ENCODE data around the gene FIG4. TPM values are rescaled to one million over a fixed set of nuclear protein-coding genes. Genes with fewer than 3 reads are reported as not detected.
"Not testable (repeated sequence)": the region's sequence is repeated elsewhere in the genome, so short reads cannot be mapped to it uniquely, and the experiment has no call there.

The FIG4 gene
- total RNA-seq, 6 donors from 2014 or later: 10.4 to 30.8 (median 27.5) TPM

- H3K9me3 ChIP-seq: no peaks in the 10 kb centered on the region
- no peak overlapping the region for H3K27ac ChIP-seq
- no peaks in the 10 kb centered on the region for H3K4me1 ChIP-seq
- ATAC-seq (ENCODE audit: low FRiP score in 2 of 2): no peak
- H3K36me3 ChIP-seq: no peaks in the 10 kb centered on the region
- TF ChIP-seq CTCF (IDR thresholded peaks at IDR 0.05): no peak
- no peak for TF ChIP-seq POLR2A (IDR thresholded peaks at IDR 0.05)
- TF ChIP-seq EP300 (IDR thresholded peaks at IDR 0.05): no peak
- TF ChIP-seq POLR2AphosphoS5 (IDR thresholded peaks at IDR 0.05): no peak
- no peaks in the 10 kb centered on the region for H3K27me3 ChIP-seq
- no peak overlapping the region for H3K4me3 ChIP-seq
- DNase-seq: no peak
These were observed 18.3 kb upstream of the FIG4 start for GRCh38 chr6:109672839-109673238.

- H3K27ac ChIP-seq: no peak overlapping the region
- TF ChIP-seq POLR2AphosphoS5 (IDR thresholded peaks at IDR 0.05) (no peak), POLR2A (IDR thresholded peaks at IDR 0.05) (no peak), CTCF (IDR thresholded peaks at IDR 0.05) (no peak), EP300 (IDR thresholded peaks at IDR 0.05) (no peak)
- no peaks in the 10 kb centered on the region for H3K27me3 ChIP-seq
- DNase-seq (no peak), ATAC-seq (ENCODE audit: low FRiP score in 2 of 2) (no peak)
- H3K9me3 ChIP-seq: no peaks in the 10 kb centered on the region
- no peaks in the 10 kb centered on the region for H3K36me3 ChIP-seq
- no peak overlapping the region for H3K4me3 ChIP-seq
- H3K4me1 ChIP-seq: peaks cover 0 to 10% (median 4%) of the 10 kb centered on the region in 4 donors
- WGBS, 2 donors: 90 to 93% methylated on average over 1 of the region's 1 CpG
These were observed 14.4 kb upstream of the FIG4 start for GRCh38 chr6:109676724-109677123.

- DNase-seq: no peak
- 71 to 85% methylated on average over 4 of the region's 4 CpGs for WGBS, 2 donors
- no peak overlapping the region for H3K27ac ChIP-seq
These were observed 12.9 kb upstream of the FIG4 start for GRCh38 chr6:109678240-109678639.

DNA sequence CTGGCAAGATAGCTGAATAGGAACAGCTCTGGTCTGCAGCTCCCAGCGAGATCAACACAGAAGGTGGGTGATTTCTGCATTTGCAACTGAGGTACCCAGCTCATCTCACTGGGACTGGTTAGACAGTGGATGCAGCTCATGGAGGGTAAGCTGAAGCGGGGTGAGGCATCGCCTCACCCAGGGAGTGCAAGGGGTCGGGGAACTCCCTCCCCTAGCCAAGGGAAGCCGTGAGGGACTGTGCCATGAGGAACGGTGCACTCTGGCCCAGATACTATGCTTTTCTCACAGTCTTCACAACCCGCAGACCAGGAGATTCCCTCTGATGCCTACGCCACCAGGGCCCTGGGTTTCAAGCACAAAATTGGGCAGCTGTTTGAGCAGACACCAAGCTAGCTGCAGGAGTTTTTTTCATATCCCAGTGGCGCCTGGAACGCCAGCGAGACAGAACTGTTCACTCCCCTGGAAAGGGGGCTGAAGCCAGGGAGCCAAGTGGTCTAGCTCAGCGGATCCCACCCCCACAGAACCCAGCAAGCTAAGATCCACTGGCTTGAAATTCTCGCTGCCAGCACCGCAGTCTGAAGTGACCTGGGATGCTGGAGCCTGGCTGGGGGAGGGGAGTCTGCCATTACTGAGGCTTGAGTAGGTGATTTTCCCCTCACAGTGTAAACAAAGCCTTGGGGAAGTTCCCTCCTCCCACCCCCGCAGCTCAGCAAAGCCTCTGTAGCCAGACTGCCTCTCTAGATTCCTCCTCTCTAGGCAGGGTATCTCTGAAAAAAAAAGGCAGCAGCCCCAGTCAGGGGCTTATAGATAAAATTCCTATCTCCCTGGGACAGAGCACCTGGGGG lies 12.2 kb upstream of the FIG4 start:
- DNase-seq (peak in 1 of 2 donors; percentile 74), ATAC-seq (ENCODE audit: low FRiP score in 2 of 2) (peak in 1 of 2 donors; percentile 76)
- H3K9me3 ChIP-seq, H3K27ac ChIP-seq, H3K36me3 ChIP-seq, H3K27me3 ChIP-seq: not testable (repeated sequence)
- Histone ChIP-seq H3K4me1 (peaks cover 0 to 10% (median 4%) of the 10 kb centered on the region in 4 donors), H3K4me3 (peak overlapping the region in 2 of 4 donors; percentile 10 to 22)
- 68 to 76% methylated on average over 14 to 15 of the region's 15 CpGs for WGBS, 2 donors

More at GRCh38 chr6:109678240-109678639, 12.9 kb upstream of the FIG4 start:
- no peak for ATAC-seq (ENCODE audit: low FRiP score in 2 of 2)
- Histone ChIP-seq H3K27me3 (no peaks in the 10 kb centered on the region), H3K4me1 (peaks cover 0 to 10% (median 4%) of the 10 kb centered on the region in 4 donors), H3K9me3 (no peaks in the 10 kb centered on the region), H3K36me3 (no peaks in the 10 kb centered on the region), H3K4me3 (no peak overlapping the region)
- TF ChIP-seq CTCF (IDR thresholded peaks at IDR 0.05): no peak
- TF ChIP-seq POLR2AphosphoS5 (IDR thresholded peaks at IDR 0.05): no peak
- TF ChIP-seq POLR2A (IDR thresholded peaks at IDR 0.05): no peak
- TF ChIP-seq EP300 (IDR thresholded peaks at IDR 0.05): no peak

DNA sequence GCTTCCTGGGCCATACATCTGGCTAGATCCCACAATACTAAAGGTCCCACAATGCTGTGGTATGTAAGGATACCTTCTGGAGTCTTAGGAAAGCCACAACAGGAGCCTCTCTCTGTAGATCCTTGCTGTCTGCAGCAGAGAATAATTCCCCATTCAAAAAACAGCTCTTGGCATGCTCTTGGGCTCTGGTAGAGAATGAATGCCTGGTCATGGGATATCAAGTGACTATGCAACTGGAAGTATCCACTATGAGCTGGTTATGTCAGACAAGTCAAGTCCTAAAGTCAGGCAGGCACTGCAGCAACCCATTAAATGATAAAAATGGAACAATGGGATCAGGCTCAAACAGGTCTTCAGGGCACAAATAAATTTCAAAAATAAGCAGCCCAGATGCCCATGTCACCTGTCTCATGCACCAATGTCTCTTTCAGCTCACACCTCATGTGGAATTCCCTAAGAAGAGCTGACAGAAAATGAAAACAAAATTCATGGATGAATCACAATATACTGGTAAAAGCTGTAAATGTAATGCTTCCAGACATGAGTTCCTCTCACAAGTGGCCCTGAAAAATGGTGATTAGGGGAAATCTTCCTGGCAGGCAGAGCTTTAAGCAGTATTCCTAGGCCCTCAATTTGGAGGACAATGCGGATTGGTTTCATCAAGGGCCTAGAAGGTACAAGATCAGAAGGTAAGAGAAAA lies 4.4 kb upstream of the FIG4 start:
- DNase-seq: no peak
- 94 to 96% methylated on average over 1 of the region's 1 CpG for WGBS, 2 donors
- ATAC-seq (ENCODE audit: low FRiP score in 2 of 2): no peak
- H3K4me1 ChIP-seq: peaks cover 9 to 11% (median 9%) of the 10 kb centered on the region in 4 donors
- no peak overlapping the region for H3K27ac ChIP-seq
- no peaks in the 10 kb centered on the region for H3K9me3 ChIP-seq
- H3K27me3 ChIP-seq: no peaks in the 10 kb centered on the region
- TF ChIP-seq POLR2AphosphoS5 (IDR thresholded peaks at IDR 0.05) (no peak), EP300 (IDR thresholded peaks at IDR 0.05) (no peak), CTCF (IDR thresholded peaks at IDR 0.05) (no peak), POLR2A (IDR thresholded peaks at IDR 0.05) (no peak)
- no peak overlapping the region for H3K4me3 ChIP-seq
- H3K36me3 ChIP-seq: no peaks in the 10 kb centered on the region
